K562 (cell line): ENCODE results near the gene ALDH5A1. TPM values are rescaled to one million over a fixed set of nuclear protein-coding genes. Genes with fewer than 3 reads are reported as not detected.

Source experiments
- BCL6 ChIP-seq: fragments of 250-450 bp; sonication (Bioruptor Pico); IDR thresholded peaks from 2 replicates; pipeline ENCODE4 v1.4.0; 2020
- DNMT1 ChIP-seq: fragments of 450-650 bp; IDR thresholded peaks from 2 replicates; pipeline ENCODE4 v1.6.1; 2016; ENCODE audit warnings: antibody characterized with exemption, mild to moderate bottlenecking
- KLF6 ChIP-seq: fragments of 250-450 bp; sonication (Bioruptor Pico); IDR thresholded peaks from 2 replicates; pipeline ENCODE4 v1.4.0; 2020; ENCODE audit warnings: mild to moderate bottlenecking, moderate library complexity, borderline replicate concordance
- MCM3 ChIP-seq: fragments of 450-650 bp; IDR thresholded peaks from 2 replicates; pipeline ENCODE4 v1.6.1; 2016
- NR2F6 ChIP-seq: fragments of 450-650 bp; formaldehyde crosslinking; IDR thresholded peaks from 2 replicates; pipeline ENCODE4 v1.4.0; 2020; ENCODE audit warnings: mild to moderate bottlenecking
- RAD21 ChIP-seq, 2 experiments: fragments of 250-450 bp in 1 of 2; fragments of 450-650 bp in 1 of 2; sonication (Bioruptor Pico) in 1 of 2; formaldehyde crosslinking in 1 of 2; IDR thresholded peaks in 1 of 2; conservative IDR thresholded peaks in 1 of 2; 2 replicates each; pipeline versions ENCODE4 v1.4.0 to v1.8.0; 2020 to 2022; ENCODE audit warnings: mild to moderate bottlenecking in 2 of 2, moderate library complexity in 1 of 2
- polyA plus RNA-seq, 8 experiments: library from polyadenylated mRNA; depleted of rRNA in 4 of 8; stranded (reverse) in 5 of 8; unstranded in 3 of 8; fragments of >200 nt; fragmentation: Nextera tagmentation in 2 of 8; fragmentation: Illumina TruSeq in 1 of 8; extraction: Ambion mirVana in 2 of 8; extraction: Trizol in 1 of 8; gene quantifications; 2 replicates each; pipeline versions ENCODE4 v1.2.1 to v1.2.3, GENCODE V29; 2011 to 2014; ENCODE audit warnings: inconsistent platforms in 1 of 8, missing spikeins in 1 of 8
- total RNA-seq, 7 experiments: library from RNA; depleted of rRNA in 6 of 7; stranded (reverse); fragments of >200 nt in 6 of 7; fragmentation: Illumina TruSeq in 2 of 7; extraction: Trizol in 2 of 7; gene quantifications; 2 replicates each; pipeline versions ENCODE4 v1.2.1 to v1.2.3, GENCODE V29; 2011 to 2021; ENCODE audit warnings: low replicate concordance in 1 of 7
- TF ChIP-seq, protein P1 (sequence below): fragments of 450-650 bp; IDR thresholded peaks from 2 replicates; pipeline ENCODE4 v1.6.1; 2018; ENCODE audit not compliant: partially characterized antibody
- TF ChIP-seq, protein P2 (sequence below), 3 experiments: fragments of 200-800 bp in 1 of 3; fragments of 250-450 bp in 1 of 3; fragments of 450-650 bp in 1 of 3; sonication (Bioruptor Pico) in 1 of 3; sonication (Bioruptor generic) in 1 of 3; formaldehyde crosslinking in 1 of 3; IDR thresholded peaks; 2 replicates each; pipeline versions ENCODE4 v1.6.1 to v1.8.0; 2016 to 2022; ENCODE audit warnings: mild to moderate bottlenecking in 2 of 3, missing genetic modification characterization in 2 of 3, missing compliant biosample characterization in 1 of 3, moderate library complexity in 1 of 3
- TF ChIP-seq, protein P3 (sequence below): sonication (generic); formaldehyde crosslinking; IDR thresholded peaks from 2 replicates; pipeline ENCODE4 v1.8.1; 2023; ENCODE audit warnings: mild to moderate bottlenecking, missing genetic modification reagents
- TF ChIP-seq, protein P4 (sequence below), 2 experiments: IDR thresholded peaks; 2 replicates each; pipeline ENCODE4 v1.6.1; 2012; ENCODE audit warnings: improper control_type of control experiment in 2 of 2, low read depth in 2 of 2, low read length in 2 of 2, borderline replicate concordance in 1 of 2

Gene ALDH5A1
- total and polyA plus RNA-seq, 9 of the 15 experiments (the other 6 are each of a cell fraction or from before 2014, with no cell fraction given) = 2.2 to 19.7 (median 9.5) TPM

DNA sequence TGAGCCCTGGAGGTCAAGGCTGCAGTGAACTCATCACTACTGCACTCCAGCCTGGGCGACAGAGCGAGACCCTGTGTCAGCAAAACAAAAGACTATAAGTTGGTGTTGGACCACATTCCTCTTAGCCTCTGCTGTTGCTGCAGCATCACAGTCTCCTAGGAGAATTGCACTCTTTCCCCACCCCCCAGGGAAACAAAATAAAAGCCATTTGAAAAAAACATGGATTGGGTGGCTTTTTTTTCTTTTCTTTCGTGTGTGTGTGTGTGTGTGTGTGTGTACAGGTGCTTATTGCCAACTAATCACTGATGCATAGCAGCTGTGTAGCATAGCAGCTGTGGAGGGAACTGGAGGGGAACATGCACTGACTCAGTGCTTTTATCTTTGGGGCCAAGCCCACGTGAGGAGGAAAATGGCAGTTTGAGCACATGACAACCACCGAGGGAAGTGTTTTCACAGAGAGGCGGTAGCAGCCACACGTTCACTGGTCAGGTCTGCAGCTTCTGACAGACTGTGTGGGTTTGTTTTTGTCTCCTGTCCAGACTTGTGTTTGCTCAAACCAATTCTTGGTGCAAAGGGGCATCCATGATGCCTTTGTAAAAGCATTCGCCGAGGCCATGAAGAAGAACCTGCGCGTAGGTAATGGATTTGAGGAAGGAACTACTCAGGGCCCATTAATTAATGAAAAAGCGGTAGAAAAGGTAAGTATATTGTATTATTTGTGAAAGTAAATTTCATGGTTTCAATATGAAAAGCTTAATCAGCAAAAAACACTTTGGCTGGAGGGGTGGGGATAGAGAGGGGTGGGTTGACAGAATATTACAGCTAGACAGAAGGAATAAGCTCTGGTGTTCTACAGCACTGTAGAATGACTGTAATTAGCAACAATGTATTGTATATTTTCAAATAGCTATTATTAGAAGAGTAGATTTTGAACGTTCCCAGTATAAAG lies 27.7 kb downstream of the ALDH5A1 start (continued):
- TF ChIP-seq, protein P1, sequence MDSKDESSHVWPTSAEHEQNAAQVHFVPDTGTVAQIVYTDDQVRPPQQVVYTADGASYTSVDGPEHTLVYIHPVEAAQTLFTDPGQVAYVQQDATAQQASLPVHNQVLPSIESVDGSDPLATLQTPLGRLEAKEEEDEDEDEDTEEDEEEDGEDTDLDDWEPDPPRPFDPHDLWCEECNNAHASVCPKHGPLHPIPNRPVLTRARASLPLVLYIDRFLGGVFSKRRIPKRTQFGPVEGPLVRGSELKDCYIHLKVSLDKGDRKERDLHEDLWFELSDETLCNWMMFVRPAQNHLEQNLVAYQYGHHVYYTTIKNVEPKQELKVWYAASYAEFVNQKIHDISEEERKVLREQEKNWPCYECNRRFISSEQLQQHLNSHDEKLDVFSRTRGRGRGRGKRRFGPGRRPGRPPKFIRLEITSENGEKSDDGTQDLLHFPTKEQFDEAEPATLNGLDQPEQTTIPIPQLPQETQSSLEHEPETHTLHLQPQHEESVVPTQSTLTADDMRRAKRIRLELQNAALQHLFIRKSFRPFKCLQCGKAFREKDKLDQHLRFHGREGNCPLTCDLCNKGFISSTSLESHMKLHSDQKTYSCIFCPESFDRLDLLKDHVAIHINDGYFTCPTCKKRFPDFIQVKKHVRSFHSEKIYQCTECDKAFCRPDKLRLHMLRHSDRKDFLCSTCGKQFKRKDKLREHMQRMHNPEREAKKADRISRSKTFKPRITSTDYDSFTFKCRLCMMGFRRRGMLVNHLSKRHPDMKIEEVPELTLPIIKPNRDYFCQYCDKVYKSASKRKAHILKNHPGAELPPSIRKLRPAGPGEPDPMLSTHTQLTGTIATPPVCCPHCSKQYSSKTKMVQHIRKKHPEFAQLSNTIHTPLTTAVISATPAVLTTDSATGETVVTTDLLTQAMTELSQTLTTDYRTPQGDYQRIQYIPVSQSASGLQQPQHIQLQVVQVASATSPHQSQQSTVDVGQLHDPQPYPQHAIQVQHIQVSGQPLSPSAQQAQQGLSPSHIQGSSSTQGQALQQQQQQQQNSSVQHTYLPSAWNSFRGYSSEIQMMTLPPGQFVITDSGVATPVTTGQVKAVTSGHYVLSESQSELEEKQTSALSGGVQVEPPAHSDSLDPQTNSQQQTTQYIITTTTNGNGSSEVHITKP = no peak
- TF ChIP-seq NR2F6 (CRISPR knock-in tag) (no peak), RAD21 (CRISPR knock-in tag; conservative IDR thresholded peaks at IDR 0.05 in 1 of 2, IDR thresholded peaks at IDR 0.05 in 1 of 2) (no peak), KLF6 (CRISPR knock-in tag) (peak; percentile 75; the same call in 1 of the 2 replicates), BCL6 (CRISPR knock-in tag) (no peak), MCM3 (no peak), DNMT1 (no peak)
- TF ChIP-seq, protein P2, sequence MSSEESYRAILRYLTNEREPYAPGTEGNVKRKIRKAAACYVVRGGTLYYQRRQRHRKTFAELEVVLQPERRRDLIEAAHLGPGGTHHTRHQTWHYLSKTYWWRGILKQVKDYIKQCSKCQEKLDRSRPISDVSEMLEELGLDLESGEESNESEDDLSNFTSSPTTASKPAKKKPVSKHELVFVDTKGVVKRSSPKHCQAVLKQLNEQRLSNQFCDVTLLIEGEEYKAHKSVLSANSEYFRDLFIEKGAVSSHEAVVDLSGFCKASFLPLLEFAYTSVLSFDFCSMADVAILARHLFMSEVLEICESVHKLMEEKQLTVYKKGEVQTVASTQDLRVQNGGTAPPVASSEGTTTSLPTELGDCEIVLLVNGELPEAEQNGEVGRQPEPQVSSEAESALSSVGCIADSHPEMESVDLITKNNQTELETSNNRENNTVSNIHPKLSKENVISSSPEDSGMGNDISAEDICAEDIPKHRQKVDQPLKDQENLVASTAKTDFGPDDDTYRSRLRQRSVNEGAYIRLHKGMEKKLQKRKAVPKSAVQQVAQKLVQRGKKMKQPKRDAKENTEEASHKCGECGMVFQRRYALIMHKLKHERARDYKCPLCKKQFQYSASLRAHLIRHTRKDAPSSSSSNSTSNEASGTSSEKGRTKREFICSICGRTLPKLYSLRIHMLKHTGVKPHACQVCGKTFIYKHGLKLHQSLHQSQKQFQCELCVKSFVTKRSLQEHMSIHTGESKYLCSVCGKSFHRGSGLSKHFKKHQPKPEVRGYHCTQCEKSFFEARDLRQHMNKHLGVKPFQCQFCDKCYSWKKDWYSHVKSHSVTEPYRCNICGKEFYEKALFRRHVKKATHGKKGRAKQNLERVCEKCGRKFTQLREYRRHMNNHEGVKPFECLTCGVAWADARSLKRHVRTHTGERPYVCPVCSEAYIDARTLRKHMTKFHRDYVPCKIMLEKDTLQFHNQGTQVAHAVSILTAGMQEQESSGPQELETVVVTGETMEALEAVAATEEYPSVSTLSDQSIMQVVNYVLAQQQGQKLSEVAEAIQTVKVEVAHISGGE (CRISPR knock-in tag; IDR thresholded peaks at IDR 0.05) = 0 out of 6 replicates have a peak, but pooled peaks of 1 of the 3 experiments have one; percentile 39
- TF ChIP-seq, protein P3, sequence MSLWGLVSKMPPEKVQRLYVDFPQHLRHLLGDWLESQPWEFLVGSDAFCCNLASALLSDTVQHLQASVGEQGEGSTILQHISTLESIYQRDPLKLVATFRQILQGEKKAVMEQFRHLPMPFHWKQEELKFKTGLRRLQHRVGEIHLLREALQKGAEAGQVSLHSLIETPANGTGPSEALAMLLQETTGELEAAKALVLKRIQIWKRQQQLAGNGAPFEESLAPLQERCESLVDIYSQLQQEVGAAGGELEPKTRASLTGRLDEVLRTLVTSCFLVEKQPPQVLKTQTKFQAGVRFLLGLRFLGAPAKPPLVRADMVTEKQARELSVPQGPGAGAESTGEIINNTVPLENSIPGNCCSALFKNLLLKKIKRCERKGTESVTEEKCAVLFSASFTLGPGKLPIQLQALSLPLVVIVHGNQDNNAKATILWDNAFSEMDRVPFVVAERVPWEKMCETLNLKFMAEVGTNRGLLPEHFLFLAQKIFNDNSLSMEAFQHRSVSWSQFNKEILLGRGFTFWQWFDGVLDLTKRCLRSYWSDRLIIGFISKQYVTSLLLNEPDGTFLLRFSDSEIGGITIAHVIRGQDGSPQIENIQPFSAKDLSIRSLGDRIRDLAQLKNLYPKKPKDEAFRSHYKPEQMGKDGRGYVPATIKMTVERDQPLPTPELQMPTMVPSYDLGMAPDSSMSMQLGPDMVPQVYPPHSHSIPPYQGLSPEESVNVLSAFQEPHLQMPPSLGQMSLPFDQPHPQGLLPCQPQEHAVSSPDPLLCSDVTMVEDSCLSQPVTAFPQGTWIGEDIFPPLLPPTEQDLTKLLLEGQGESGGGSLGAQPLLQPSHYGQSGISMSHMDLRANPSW (CRISPR knock-in tag) = no peak
- TF ChIP-seq, protein P4, sequence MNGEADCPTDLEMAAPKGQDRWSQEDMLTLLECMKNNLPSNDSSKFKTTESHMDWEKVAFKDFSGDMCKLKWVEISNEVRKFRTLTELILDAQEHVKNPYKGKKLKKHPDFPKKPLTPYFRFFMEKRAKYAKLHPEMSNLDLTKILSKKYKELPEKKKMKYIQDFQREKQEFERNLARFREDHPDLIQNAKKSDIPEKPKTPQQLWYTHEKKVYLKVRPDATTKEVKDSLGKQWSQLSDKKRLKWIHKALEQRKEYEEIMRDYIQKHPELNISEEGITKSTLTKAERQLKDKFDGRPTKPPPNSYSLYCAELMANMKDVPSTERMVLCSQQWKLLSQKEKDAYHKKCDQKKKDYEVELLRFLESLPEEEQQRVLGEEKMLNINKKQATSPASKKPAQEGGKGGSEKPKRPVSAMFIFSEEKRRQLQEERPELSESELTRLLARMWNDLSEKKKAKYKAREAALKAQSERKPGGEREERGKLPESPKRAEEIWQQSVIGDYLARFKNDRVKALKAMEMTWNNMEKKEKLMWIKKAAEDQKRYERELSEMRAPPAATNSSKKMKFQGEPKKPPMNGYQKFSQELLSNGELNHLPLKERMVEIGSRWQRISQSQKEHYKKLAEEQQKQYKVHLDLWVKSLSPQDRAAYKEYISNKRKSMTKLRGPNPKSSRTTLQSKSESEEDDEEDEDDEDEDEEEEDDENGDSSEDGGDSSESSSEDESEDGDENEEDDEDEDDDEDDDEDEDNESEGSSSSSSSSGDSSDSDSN (IDR thresholded peaks at IDR 0.05; ENCODE audit: borderline replicate concordance in 1 of 2, low read depth in 2 of 2, low read length in 2 of 2) = no peak
